HG03280 (cell line): ENCODE measurements around the gene DNAH6.

Source experiments
- ATAC-seq: cut with Tn5 transposase; IDR thresholded peaks from one replicate; pipeline ENCODE4 v1.9.1; 2021; ENCODE audit warnings: mild to moderate bottlenecking, moderate library complexity; ENCODE audit not compliant: unreplicated experiment

DNAH6 gene

GRCh38 chr2:84686783-84687476, 170.6 kb downstream of the DNAH6 start:
- ATAC-seq, result no peak

GRCh38 chr2:84687498-84688149, 171.3 kb downstream of the DNAH6 start:
- no peak for ATAC-seq

GRCh38 chr2:84690225-84690624, 173.9 kb downstream of the DNAH6 start:
- no peak for ATAC-seq

GRCh38 chr2:84694088-84694622, 177.9 kb downstream of the DNAH6 start:
- ATAC-seq, result no peak

- ATAC-seq, result no peak
Measured at GRCh38 chr2:84697895-84698294, 181.6 kb downstream of the DNAH6 start.

GRCh38 chr2:84700006-84700405, 183.7 kb downstream of the DNAH6 start:
- ATAC-seq, result no peak

GRCh38 chr2:84701880-84702279, 185.6 kb downstream of the DNAH6 start:
- ATAC-seq, result no peak

- ATAC-seq, result no peak
Measured at GRCh38 chr2:84702941-84703340, 186.6 kb downstream of the DNAH6 start.

- ATAC-seq, result no peak
Measured at GRCh38 chr2:84703831-84704230, 187.5 kb downstream of the DNAH6 start.

GRCh38 chr2:84704505-84705244, 188.4 kb downstream of the DNAH6 start:
- no peak for ATAC-seq

- ATAC-seq, result no peak
Measured at GRCh38 chr2:84705858-84706257, 189.6 kb downstream of the DNAH6 start.

GRCh38 chr2:84708442-84708841, 192.1 kb downstream of the DNAH6 start:
- ATAC-seq, result no peak

GRCh38 chr2:84711651-84712050, 195.4 kb downstream of the DNAH6 start:
- ATAC-seq, result no peak

- no peak for ATAC-seq
Measured at GRCh38 chr2:84713441-84713840, 197.1 kb downstream of the DNAH6 start.

GRCh38 chr2:84716564-84716963, 200.3 kb downstream of the DNAH6 start:
- no peak for ATAC-seq

- ATAC-seq, result no peak
Measured at GRCh38 chr2:84717302-84717701, 201.0 kb downstream of the DNAH6 start.

- ATAC-seq, result no peak
Measured at GRCh38 chr2:84719434-84719833, 203.1 kb downstream of the DNAH6 start.

GRCh38 chr2:84723831-84724230, 207.5 kb downstream of the DNAH6 start:
- ATAC-seq, result no peak

- ATAC-seq, result no peak
Measured at GRCh38 chr2:84725717-84726116, 209.4 kb downstream of the DNAH6 start.

- ATAC-seq, result no peak
Measured at GRCh38 chr2:84727315-84727714, 211.0 kb downstream of the DNAH6 start.

- ATAC-seq, result no peak
Measured at GRCh38 chr2:84729224-84729623, 212.9 kb downstream of the DNAH6 start.

GRCh38 chr2:84731185-84731584, 214.9 kb downstream of the DNAH6 start:
- no peak for ATAC-seq
